Adipose tissue (tissue), 3 donors: ENCODE results near the gene CRIP2. TPM values are rescaled to one million over a fixed set of nuclear protein-coding genes. Genes with fewer than 3 reads are reported as not detected.
A peak's percentile ranks its signal among the peaks of the same experiment; 100 is the strongest.

Source experiments
- H3K27ac ChIP-seq: one replicate; pipeline ENCODE4 v1.5.1; 2013; ENCODE audit warnings: low read depth, low read length
- WGBS, 3 donors: extraction: QIAGEN DNeasy Blood & Tissue Kit; methylation state at CpG; one replicate each; pipeline ENCODE4 v1.1.7; 2013; 5-methylcytosine and 5-hydroxymethylcytosine counted together
- polyA plus RNA-seq, 3 donors: library from polyadenylated mRNA; stranded (reverse); fragments of 200-250 nt; gene quantifications; one replicate each; pipeline ENCODE4 v1.2.3, GENCODE V29; 2013
- donor health status: healthy with polysubstance abuse.
- donor health status: Bipolar disorder and iron deficiency.
- donor health status: healthy.

CRIP2 gene
- polyA plus RNA-seq: 100 to 1,000 TPM in 2 of 3 donors, 10 to 100 TPM in 1; 47.0 to 294 (median 210) TPM

DNA sequence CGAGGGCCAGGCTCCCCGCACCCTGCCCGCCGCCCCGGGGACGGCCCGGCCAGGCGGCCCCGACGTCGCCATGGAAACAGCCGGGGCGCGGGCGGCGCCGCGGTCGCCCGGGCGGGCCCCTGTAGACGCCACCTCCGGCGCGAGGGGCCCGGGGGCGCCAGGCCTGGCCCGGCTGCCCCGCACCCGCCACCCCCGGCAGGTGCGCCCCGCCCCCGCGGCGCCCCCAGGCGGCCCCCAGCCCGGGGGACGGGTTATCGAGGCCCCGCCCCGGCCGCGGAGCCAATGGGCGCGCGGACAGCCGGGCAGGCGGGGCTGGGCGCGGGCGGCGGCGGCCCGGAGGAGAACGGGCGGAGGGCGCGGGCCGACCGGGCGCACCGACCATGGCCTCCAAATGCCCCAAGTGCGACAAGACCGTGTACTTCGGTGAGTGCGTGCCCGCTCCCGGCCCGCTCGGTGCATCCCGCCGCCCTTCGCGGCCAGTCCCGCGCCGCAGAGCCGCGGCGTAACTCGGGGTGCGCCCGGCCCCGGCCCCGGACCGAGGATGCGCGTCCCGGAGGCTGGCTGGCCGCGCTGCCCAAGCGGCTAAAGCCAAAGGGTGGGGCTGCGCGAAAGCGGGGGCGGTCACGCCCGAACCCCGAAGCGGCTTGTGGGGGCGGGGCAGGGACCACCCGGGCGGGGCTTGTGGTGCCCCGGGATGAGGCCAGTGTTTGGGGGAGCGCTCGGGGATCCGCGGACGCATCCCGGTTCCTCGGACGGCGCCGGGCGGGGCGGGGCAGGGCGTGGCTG lies at the start of gene CRIP2:
CRIP2 (plus strand) TSS at position 339 of the 786 bp plus-strand sequence; CDS start at position 381, 42 bp downstream.
- peak within 1 kb of the TSS; percentile 89 for H3K27ac ChIP-seq
- WGBS, 3 donors: 0 to 1% (median 1%) methylated on average over 62 to 118 of the region's 118 CpGs

DNA sequence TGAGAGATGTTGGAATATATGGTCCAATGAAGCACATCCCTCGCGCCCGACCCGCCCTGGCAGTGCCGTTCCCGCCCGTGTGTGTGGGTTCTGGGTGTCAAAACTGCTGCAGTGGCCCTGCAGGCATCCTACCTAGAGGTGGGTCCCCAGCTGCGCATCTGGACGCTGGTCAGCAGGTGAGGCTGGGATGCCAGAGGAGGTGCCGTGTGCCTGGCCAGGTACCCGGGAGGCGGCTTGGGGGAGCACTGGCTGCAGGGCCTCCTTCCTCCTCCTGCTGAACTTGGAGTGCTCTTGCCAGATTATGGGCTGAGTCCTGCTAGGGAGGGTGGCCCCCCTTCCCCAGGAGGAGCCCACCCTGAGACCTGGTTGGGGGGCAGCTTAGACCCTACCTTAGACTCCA lies 49.8 kb upstream of the CRIP2 start:
- WGBS, 3 donors: 94 to 95% (median 94%) methylated on average over 12 of the region's 12 CpGs
- no peak overlapping the region for H3K27ac ChIP-seq

- no peak overlapping the region for H3K27ac ChIP-seq
- WGBS, 3 donors: 94 to 98% (median 95%) methylated on average over 17 to 23 of the region's 23 CpGs
Measured at GRCh38 chr14:105425823-105426247, 48.8 kb upstream of the CRIP2 start.

- WGBS, 3 donors: 94 to 98% (median 97%) methylated on average over 21 of the region's 21 CpGs
- no peak overlapping the region for H3K27ac ChIP-seq
Measured at GRCh38 chr14:105426416-105427130, 48.0 kb upstream of the CRIP2 start.

- 96 to 99% (median 96%) methylated on average over 10 of the region's 10 CpGs for WGBS, 3 donors
- no peak overlapping the region for H3K27ac ChIP-seq
Measured at GRCh38 chr14:105427412-105427811, 47.2 kb upstream of the CRIP2 start.

DNA sequence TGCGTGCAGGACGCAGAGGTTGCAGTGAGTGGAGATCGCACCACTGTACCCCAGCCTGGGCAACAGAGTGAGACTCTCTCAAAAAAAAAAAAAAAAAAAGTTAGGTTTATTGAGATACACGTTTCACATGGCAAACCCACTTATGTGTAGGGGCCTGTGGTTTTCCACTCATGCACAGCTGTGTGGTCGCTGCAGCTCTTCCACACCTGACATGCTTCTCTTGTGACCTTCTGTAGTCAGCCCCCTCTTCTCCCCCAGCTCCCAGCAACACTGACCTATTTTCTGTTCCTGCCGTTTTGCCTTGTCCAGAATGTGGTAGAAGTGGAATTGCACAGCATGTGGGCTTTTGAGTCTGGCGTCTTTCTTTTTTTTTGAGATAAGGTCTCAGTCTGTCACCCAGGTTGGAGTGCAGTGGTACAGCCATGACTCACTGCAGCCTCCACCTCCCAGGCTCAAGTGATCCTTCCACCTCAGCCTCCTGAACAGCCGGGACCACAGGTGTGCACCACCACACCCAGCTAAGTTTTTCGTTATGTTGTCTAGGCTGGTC lies 46.6 kb upstream of the CRIP2 start:
- no peak overlapping the region for H3K27ac ChIP-seq
- 90 to 93% (median 92%) methylated on average over 9 of the region's 9 CpGs for WGBS, 3 donors

DNA sequence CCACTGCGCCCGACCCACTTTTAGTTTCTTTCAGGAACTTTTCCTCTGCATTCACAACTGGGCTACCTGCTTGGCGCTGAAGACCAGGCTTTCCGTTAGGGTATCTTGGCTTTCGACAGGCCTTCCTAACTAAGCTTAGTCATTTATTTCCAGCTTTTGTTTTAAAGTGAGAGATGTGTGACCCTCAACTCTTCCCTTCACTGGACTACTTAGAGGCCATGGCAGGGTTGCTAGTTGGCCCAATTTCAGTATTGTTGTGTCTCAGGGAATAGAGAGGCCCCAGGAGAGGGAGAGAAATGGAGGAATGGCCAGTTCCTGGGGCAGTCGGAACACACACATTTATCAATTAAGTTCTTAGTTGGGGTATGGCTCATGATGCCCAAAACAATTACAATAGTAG lies 44.6 kb upstream of the CRIP2 start:
- WGBS, 3 donors: 73 to 96% (median 80%) methylated on average over 6 of the region's 6 CpGs
- H3K27ac ChIP-seq: no peak overlapping the region

DNA sequence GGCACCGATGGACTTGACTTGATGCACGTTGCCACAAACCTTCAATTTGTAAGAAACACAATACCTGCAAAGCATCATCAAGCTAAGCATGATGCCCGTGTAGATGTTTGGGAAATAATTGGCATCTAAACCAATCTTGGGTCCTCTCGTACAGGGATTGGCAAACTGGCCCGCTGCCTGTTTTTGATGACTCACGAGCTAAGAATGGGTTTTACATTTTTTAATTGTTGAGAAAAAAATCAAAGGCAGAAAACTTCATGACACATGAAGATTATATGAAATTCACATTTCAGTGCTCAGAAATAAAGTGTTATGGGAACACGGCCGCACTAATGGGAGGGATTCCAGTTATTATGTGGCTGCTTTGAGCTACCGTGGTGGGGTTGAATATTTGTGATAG lies 44.1 kb upstream of the CRIP2 start:
- H3K27ac ChIP-seq: no peak overlapping the region
- WGBS, 3 donors: 57 to 68% (median 61%) methylated on average over 9 of the region's 9 CpGs

DNA sequence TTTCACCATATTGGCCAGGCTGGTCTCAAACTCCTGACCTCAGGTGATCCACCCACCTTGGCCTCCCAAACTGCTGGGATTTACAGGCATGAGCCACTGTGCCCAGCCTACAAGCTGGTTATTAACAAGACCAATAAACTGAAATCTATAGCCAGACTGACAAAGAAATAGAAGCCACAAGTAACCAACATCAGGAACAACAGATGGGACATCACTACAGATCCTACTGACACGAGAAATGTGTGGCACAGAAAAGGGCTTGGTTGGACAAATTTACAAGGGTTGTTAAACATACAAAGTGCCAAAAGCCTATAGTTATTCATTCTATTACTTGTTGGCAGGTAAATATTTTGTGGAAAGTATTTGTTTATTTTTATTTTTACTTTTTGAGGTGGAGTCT lies 43.4 kb upstream of the CRIP2 start:
- 93 to 100% (median 96%) methylated on average over 1 of the region's 1 CpG for WGBS, 3 donors
- H3K27ac ChIP-seq: no peak overlapping the region

DNA sequence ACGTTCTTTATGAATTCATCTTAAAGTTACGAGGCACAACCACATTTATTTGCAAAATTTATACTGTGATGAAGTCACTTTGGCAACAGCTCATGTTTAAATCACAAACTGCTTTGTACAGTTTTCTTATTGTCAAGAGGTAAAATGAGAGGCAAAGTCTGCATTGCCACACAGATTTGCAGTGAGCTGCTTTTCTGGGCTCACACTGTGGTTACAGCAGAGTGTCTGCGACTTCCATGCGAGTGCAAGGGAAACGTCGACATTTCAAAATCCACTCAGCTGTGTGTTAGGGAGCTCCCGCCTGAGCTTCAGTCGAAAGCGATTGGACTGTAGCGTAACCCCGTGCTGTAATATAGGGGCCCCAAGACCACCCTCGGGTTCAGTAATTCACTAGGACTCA lies 42.0 kb upstream of the CRIP2 start:
- WGBS, 3 donors: 81 to 88% (median 88%) methylated on average over 12 of the region's 12 CpGs
- H3K27ac ChIP-seq: no peak overlapping the region

DNA sequence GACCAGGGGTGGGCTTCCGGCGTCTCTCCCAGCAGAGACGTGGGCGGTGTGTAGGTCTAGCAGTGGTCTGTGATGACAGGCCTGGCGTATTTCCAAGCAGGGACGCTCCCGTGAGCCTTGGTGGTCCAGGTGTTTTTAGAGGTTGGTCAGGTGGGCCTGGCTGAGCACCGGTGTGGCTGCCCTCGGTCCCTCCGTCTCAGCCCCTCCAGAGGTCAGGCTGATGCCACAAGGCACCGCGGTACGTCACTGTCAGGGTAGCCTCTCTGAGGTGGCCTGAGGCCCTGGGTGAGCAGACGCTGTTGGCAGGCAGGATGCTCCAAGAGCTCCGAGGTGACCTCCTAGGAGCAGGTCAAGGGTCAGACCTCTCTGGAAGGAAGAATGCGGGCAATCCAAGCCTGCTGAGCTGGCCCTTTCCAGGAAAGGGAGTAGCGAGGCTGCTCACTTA lies 41.4 kb upstream of the CRIP2 start:
- 81 to 88% (median 86%) methylated on average over 17 of the region's 17 CpGs for WGBS, 3 donors
- no peak overlapping the region for H3K27ac ChIP-seq

- H3K27ac ChIP-seq: no peak overlapping the region
- WGBS, 3 donors: 84 to 90% (median 84%) methylated on average over 12 of the region's 12 CpGs
Measured at GRCh38 chr14:105436402-105436801, 38.2 kb upstream of the CRIP2 start.

- WGBS, 3 donors: 85 to 86% (median 86%) methylated on average over 30 to 31 of the region's 31 CpGs
- H3K27ac ChIP-seq: no peak overlapping the region
Measured at GRCh38 chr14:105436891-105437722, 37.5 kb upstream of the CRIP2 start.

- 93 to 95% (median 93%) methylated on average over 18 of the region's 18 CpGs for WGBS, 3 donors
- no peak overlapping the region for H3K27ac ChIP-seq
Measured at GRCh38 chr14:105437723-105438500, 36.7 kb upstream of the CRIP2 start.

GRCh38 chr14:105439179-105439578 lies 35.4 kb upstream of the CRIP2 start:
- 92% methylated on average over 11 of the region's 11 CpGs for WGBS, 3 donors

DNA sequence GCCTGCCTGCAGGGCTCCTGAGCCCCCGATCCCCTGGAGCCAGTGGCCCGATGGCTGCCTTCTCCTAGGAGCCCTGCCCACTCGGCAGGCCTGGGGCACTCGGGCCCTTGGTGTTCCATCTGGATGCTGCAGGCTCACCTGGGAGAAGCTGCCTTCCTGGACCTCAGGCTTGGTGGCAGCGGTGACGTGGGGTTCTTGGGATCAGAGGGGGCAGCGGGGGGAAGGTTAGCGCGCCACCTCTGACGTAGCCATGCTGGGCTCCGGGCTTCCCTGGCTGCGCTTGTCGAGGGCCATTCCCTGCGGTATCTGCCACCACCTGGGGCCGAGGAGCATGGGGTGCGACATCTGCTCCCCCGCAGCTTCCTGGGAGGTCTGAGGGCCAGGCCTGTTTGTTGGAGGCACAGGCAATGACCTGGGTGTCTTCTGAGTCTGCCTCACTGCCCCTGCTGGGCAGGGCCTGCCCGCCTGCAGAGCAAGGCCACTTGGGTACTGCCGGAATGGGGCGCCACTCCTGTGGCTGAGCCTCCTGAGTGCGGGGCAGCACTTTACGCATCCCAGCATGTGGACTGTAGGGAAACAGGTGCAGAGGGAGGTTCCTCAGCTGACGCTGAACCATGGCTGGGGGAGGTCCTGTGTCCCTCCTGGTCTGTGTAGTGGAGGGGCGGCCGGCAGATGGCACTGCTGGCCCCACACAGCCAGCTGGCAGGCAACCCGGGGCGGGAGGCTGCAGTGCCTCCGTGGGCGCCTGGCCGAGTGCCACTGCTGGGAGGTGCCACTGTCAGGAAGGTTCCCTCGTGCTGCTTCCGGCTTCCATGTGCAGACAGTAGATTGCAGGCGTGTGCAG lies 34.7 kb upstream of the CRIP2 start:
- WGBS, 3 donors: 88 to 93% (median 91%) methylated on average over 31 to 33 of the region's 33 CpGs
- H3K27ac ChIP-seq: no peak overlapping the region

More at GRCh38 chr14:105439179-105439578, 35.4 kb upstream of the CRIP2 start:
- no peak overlapping the region for H3K27ac ChIP-seq

DNA sequence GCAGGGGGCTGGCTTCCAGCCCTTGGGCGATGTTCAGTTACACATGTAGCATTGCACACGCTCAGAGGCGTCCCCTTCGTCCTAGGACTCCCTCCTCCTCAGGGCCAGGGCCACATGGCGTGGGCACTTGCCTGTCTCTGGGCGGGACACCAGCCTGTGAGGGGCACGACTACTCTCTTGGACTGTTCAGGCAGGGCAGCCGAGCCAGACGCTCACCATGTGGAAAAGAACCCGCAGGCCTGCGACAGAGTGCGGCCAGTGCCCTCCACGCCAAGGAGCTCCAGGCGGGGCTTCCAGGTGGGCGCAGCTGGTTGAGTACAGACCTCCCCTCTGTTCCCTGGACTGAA lies 34.1 kb upstream of the CRIP2 start:
- H3K27ac ChIP-seq: no peak overlapping the region
- 94 to 97% (median 96%) methylated on average over 15 of the region's 15 CpGs for WGBS, 3 donors
